HG02678 (cell line): ENCODE data around the gene USP36.
"Not testable (repeated sequence)": the region's sequence is repeated elsewhere in the genome, so short reads cannot be mapped to it uniquely, and the experiment has no call there.

Experiments
- ATAC-seq: cut with Tn5 transposase; IDR thresholded peaks from one replicate; pipeline ENCODE4 v1.9.1; 2021; ENCODE audit warnings: mild to moderate bottlenecking, moderate library complexity; ENCODE audit not compliant: unreplicated experiment

Gene USP36

GRCh38 chr17:78840780-78841611, at the start of gene USP36:
Gene USP36, minus strand, starts transcription at chr17:78840814. Its CDS starts 4,451 bp downstream, at chr17:78836363.
- peak; percentile 90 for ATAC-seq

GRCh38 chr17:78890096-78890495, 49.5 kb upstream of the USP36 start:
- not testable (repeated sequence) for ATAC-seq

- ATAC-seq, result no peak
These were observed 48.9 kb upstream of the USP36 start for GRCh38 chr17:78889531-78889930.

- no peak for ATAC-seq
These were observed 48.4 kb upstream of the USP36 start for GRCh38 chr17:78888941-78889518.

GRCh38 chr17:78886954-78887353, 46.3 kb upstream of the USP36 start:
- ATAC-seq, result no peak

- no peak for ATAC-seq
These were observed 45.3 kb upstream of the USP36 start for GRCh38 chr17:78885956-78886355.

- no peak for ATAC-seq
These were observed 44.5 kb upstream of the USP36 start for GRCh38 chr17:78884876-78885667.

- ATAC-seq, result no peak
These were observed 43.7 kb upstream of the USP36 start for GRCh38 chr17:78884148-78884825.

GRCh38 chr17:78883533-78884131, 43.0 kb upstream of the USP36 start:
- no peak for ATAC-seq

GRCh38 chr17:78883089-78883532, 42.5 kb upstream of the USP36 start:
- no peak for ATAC-seq

- ATAC-seq, result no peak
These were observed 42.0 kb upstream of the USP36 start for GRCh38 chr17:78882540-78883088.

GRCh38 chr17:78879635-78880186, 39.1 kb upstream of the USP36 start:
- no peak for ATAC-seq

- no peak for ATAC-seq
These were observed 38.4 kb upstream of the USP36 start for GRCh38 chr17:78878871-78879527.

- ATAC-seq, result no peak
These were observed 37.6 kb upstream of the USP36 start for GRCh38 chr17:78878261-78878660.

GRCh38 chr17:78876954-78877517, 36.4 kb upstream of the USP36 start:
- ATAC-seq, result not testable (repeated sequence)

- no peak for ATAC-seq
These were observed 35.5 kb upstream of the USP36 start for GRCh38 chr17:78876094-78876597.

- ATAC-seq, result no peak
These were observed 34.9 kb upstream of the USP36 start for GRCh38 chr17:78875363-78876093.
